ENCODE measurements around the gene ZNF410. TPM values are rescaled to one million over a fixed set of nuclear protein-coding genes. Genes with fewer than 3 reads are reported as not detected.

The ZNF410 gene
- total RNA-seq, 1 experiment from 2014 or later, result 46.8 TPM

DNA sequence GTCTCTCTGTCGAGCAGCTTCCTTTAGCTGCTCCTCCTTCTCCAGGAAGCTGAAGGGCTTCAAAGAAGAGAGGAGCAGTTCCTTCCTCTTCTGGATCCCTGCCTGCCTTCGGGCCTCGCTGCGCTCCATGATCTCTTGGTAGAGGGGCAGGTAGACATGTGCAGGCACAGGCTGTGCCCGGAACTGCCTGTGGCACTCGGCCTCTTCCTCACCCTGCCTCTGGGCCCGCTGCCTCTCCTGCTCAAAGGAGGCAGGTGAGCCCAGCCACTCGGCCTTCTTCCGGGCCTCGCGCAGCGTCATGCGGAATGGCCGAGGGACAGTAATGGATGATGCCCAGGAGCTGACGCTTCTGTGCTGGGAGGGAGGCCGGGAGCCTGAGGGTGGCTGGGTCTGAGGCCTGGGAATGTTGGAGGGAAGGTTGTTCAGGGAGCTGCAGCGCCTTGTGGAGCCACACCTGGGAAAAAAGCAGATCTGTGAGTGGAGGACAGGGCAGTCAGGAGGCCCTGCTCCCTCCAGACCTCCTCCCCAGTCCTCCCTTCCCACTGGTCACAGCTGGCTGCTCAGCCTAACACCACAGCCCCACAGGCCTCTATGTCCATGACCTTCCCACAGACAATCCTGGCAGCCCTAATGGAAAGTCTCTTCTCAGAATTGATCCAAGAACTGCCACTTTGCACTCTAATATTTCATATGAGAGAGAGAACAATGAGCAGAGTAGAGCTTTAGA, 57.9 kb downstream of the ZNF410 start:
- BruUV-seq (replicated peaks), result no TSS peak
- Histone ChIP-seq H3F3A (ENCODE audit: low read length, unreplicated experiment) (no peaks in the 10 kb centered on the region), H3K27ac (ENCODE audit: low read length) (no peak overlapping the region), H3K9me2 (replicated peaks; ENCODE audit: low read length) (no peaks in the 10 kb centered on the region), H3K4me2 (ENCODE audit: low read length) (no peak overlapping the region), H4K20me1 (ENCODE audit: low read length) (no peaks in the 10 kb centered on the region), H3K9me3 (ENCODE audit: low read length) (no peaks in the 10 kb centered on the region), H3K4me3 (ENCODE audit: low read length) (no peak overlapping the region), H3K27me3 (ENCODE audit: low read length) (no peaks in the 10 kb centered on the region), H2AFZ (ENCODE audit: low read length) (no peak overlapping the region), H3K79me2 (ENCODE audit: low read length) (no peaks in the 10 kb centered on the region), H3K9ac (ENCODE audit: low read length) (no peak overlapping the region), H3K4me1 (ENCODE audit: insufficient read depth, low read length) (no peaks in the 10 kb centered on the region), H3K36me3 (ENCODE audit: low read depth, low read length) (no peaks in the 10 kb centered on the region)
- ATAC-seq, result no peak
- DNase-seq, result no peak
- intact Hi-C loops (cut with micrococcal nuclease), result no loop called here
- TF ChIP-seq EZH2 (IDR thresholded peaks at IDR 0.05; ENCODE audit: low read length, unreplicated experiment) (no peak), EZH2phosphoT487 (IDR thresholded peaks at IDR 0.05; ENCODE audit: borderline replicate concordance, low read length) (no peak), CTCF (conservative IDR thresholded peaks at IDR 0.05; ENCODE audit: low read depth, low read length) (no peak)
- ChIA-PET POLR2A (ENCODE audit: unreplicated experiment) (interaction anchor here (0.6 kb wide), 1 partner anchor 123 kb away, joined by 3 read pairs; no protein-coding TSS in a partner anchor), CTCF (no interaction called here)

- ATAC-seq (no peak), DNase-seq (no peak)
- intact Hi-C loops (cut with micrococcal nuclease), result no loop called here
- Histone ChIP-seq H3K27ac (ENCODE audit: low read length) (no peak overlapping the region), H3K4me3 (ENCODE audit: low read length) (no peak overlapping the region), H3K9ac (ENCODE audit: low read length) (no peak overlapping the region), H3K79me2 (ENCODE audit: low read length) (no peaks in the 10 kb centered on the region), H3K36me3 (ENCODE audit: low read depth, low read length) (no peaks in the 10 kb centered on the region), H4K20me1 (ENCODE audit: low read length) (no peaks in the 10 kb centered on the region), H3K27me3 (ENCODE audit: low read length) (no peaks in the 10 kb centered on the region), H3K4me2 (ENCODE audit: low read length) (no peak overlapping the region), H3F3A (ENCODE audit: low read length, unreplicated experiment) (no peaks in the 10 kb centered on the region), H2AFZ (ENCODE audit: low read length) (no peak overlapping the region), H3K9me3 (ENCODE audit: low read length) (no peaks in the 10 kb centered on the region), H3K4me1 (ENCODE audit: insufficient read depth, low read length) (no peaks in the 10 kb centered on the region), H3K9me2 (replicated peaks; ENCODE audit: low read length) (no peaks in the 10 kb centered on the region)
- CTCF ChIA-PET, result no interaction called here
- POLR2A ChIA-PET (ENCODE audit: unreplicated experiment), result interaction anchor here (0.6 kb wide), 1 partner anchor 123 kb away, joined by 3 read pairs; no protein-coding TSS in a partner anchor
- TF ChIP-seq EZH2phosphoT487 (IDR thresholded peaks at IDR 0.05; ENCODE audit: borderline replicate concordance, low read length), result no peak
- TF ChIP-seq EZH2 (IDR thresholded peaks at IDR 0.05; ENCODE audit: low read length, unreplicated experiment), result no peak
- no peak for TF ChIP-seq CTCF (conservative IDR thresholded peaks at IDR 0.05; ENCODE audit: low read depth, low read length)
- no TSS peak for BruUV-seq (replicated peaks)
These were observed 58.6 kb downstream of the ZNF410 start for GRCh38 chr14:73945159-73945670.

All from PC-3 (cell line).